NB4 (cell line): ENCODE measurements around the gene DLEC1.

Experiments
- MYC ChIP-seq: IDR thresholded peaks from 2 replicates; pipeline ENCODE4 v1.6.1; 2011; ENCODE audit warnings: low read depth, low read length
- POLR2A ChIP-seq: IDR thresholded peaks from 2 replicates; pipeline ENCODE4 v1.6.1; 2011; ENCODE audit warnings: mild to moderate bottlenecking; ENCODE audit not compliant: insufficient read length; ENCODE audit errors: extremely low read depth
- TF ChIP-seq, protein P1 (sequence below): IDR thresholded peaks from one replicate; pipeline ENCODE4 v1.5.1; 2012; ENCODE audit warnings: low read depth, low read length
- TF ChIP-seq, protein P2 (sequence below): IDR thresholded peaks from 2 replicates; pipeline ENCODE4 v1.6.1; 2011; ENCODE audit warnings: low read depth, low read length

DNA sequence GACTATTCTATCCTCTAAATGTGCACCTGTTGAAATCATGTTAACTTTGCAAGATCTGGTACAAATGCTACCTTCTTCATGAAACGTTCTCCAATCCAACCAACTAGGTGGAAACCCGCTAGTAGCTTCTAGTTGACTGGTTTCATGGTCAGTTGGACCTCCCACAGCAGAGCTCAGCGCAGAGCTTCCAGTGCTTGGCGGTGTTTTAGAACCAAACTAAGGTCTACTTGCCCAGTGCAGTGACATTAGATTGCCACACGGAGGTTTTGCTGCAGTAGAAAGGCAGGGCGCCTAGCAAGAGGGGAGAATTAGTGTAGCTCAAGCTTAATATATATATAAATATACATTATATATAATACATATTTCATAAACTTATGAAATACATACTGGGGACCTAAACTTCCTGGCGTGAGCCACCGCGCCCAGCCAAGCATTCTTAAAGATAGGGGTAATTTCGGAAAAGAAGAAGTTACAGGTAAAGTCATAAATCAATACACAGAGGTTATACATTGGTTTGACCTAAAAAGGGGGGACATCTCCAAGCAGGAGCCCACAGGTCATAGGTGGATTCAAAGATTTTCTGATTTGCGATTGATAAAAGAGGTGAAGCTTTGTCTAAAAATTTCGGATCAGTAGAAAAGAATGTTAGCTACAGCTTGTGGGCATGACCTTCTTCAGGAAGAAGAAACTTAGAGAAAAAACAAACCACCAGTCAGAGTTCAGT is 124.3 kb downstream of the DLEC1 start:
- TF ChIP-seq, protein P1, sequence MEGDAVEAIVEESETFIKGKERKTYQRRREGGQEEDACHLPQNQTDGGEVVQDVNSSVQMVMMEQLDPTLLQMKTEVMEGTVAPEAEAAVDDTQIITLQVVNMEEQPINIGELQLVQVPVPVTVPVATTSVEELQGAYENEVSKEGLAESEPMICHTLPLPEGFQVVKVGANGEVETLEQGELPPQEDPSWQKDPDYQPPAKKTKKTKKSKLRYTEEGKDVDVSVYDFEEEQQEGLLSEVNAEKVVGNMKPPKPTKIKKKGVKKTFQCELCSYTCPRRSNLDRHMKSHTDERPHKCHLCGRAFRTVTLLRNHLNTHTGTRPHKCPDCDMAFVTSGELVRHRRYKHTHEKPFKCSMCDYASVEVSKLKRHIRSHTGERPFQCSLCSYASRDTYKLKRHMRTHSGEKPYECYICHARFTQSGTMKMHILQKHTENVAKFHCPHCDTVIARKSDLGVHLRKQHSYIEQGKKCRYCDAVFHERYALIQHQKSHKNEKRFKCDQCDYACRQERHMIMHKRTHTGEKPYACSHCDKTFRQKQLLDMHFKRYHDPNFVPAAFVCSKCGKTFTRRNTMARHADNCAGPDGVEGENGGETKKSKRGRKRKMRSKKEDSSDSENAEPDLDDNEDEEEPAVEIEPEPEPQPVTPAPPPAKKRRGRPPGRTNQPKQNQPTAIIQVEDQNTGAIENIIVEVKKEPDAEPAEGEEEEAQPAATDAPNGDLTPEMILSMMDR = peak; percentile 25
- TF ChIP-seq, protein P2, sequence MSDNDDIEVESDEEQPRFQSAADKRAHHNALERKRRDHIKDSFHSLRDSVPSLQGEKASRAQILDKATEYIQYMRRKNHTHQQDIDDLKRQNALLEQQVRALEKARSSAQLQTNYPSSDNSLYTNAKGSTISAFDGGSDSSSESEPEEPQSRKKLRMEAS = no peak
- TF ChIP-seq POLR2A = no peak
- no peak for TF ChIP-seq MYC
